GM23248 (cell line): Measurements from ENCODE around the gene NME3. TPM values are rescaled to one million over a fixed set of nuclear protein-coding genes. Genes with fewer than 3 reads are reported as not detected.

Source experiments
- DNase-seq: peaks from one replicate; pipeline ENCODE4 v3.0.0-alpha.2; 2015
- H2AFZ ChIP-seq: fragments of 200-600 bp; sonication (generic); 2 replicates; pipeline ENCODE4 v1.6.1; 2016; ENCODE audit warnings: antibody characterized with exemption
- H3F3A ChIP-seq: fragments of 200-600 bp; sonication (generic); 2 replicates; pipeline ENCODE4 v1.6.1; 2016; ENCODE audit warnings: mild to moderate bottlenecking, antibody characterized with exemption, mixed run types; ENCODE audit not compliant: insufficient read depth
- H3K27ac ChIP-seq: fragments of 200-600 bp; sonication (generic); 2 replicates; pipeline ENCODE4 v1.5.1; 2016; ENCODE audit warnings: mild to moderate bottlenecking
- H3K27me3 ChIP-seq: fragments of 200-600 bp; sonication (generic); replicated peaks from 2 replicates; pipeline ENCODE4 v1.6.1; 2016; ENCODE audit warnings: mild to moderate bottlenecking; ENCODE audit not compliant: insufficient read depth
- H3K36me3 ChIP-seq: fragments of 200-600 bp; sonication (generic); 2 replicates; pipeline ENCODE4 v1.6.1; 2016; ENCODE audit warnings: low read depth, mild to moderate bottlenecking
- H3K4me1 ChIP-seq: fragments of 200-600 bp; sonication (generic); 2 replicates; pipeline ENCODE4 v1.6.1; 2016; ENCODE audit warnings: mild to moderate bottlenecking; ENCODE audit not compliant: insufficient read depth
- H3K4me2 ChIP-seq: fragments of 200-600 bp; sonication (generic); one replicate; pipeline ENCODE4 v1.6.1; 2016; ENCODE audit warnings: mild to moderate bottlenecking; ENCODE audit not compliant: unreplicated experiment
- H3K4me3 ChIP-seq: fragments of 200-600 bp; sonication (generic); 2 replicates; pipeline ENCODE4 v1.5.1; 2016; ENCODE audit warnings: mild to moderate bottlenecking
- H3K79me2 ChIP-seq: fragments of 200-600 bp; sonication (generic); 2 replicates; pipeline ENCODE4 v1.6.1; 2016; ENCODE audit warnings: mild to moderate bottlenecking; ENCODE audit not compliant: insufficient read depth
- H3K9ac ChIP-seq: fragments of 200-600 bp; sonication (generic); 2 replicates; pipeline ENCODE4 v1.6.1; 2016; ENCODE audit warnings: mild to moderate bottlenecking
- H3K9me2 ChIP-seq: fragments of 200-600 bp; sonication (generic); 2 replicates; pipeline ENCODE4 v1.6.1; 2016; ENCODE audit warnings: mixed run types, mild to moderate bottlenecking, moderate library complexity; ENCODE audit not compliant: insufficient read depth
- H3K9me3 ChIP-seq: fragments of 200-600 bp; sonication (generic); one replicate; pipeline ENCODE4 v1.6.1; 2017; ENCODE audit warnings: low read depth
- H4K20me1 ChIP-seq: fragments of 200-600 bp; sonication (generic); 2 replicates; pipeline ENCODE4 v1.6.0; 2016; ENCODE audit not compliant: insufficient read depth
- EZH2 ChIP-seq: fragments of 200-600 bp; sonication (generic); IDR thresholded peaks from 2 replicates; pipeline ENCODE4 v1.6.1; 2018; ENCODE audit warnings: antibody characterized with exemption, mild to moderate bottlenecking; ENCODE audit not compliant: insufficient read depth, poor library complexity, severe bottlenecking
- EZH2phosphoT487 ChIP-seq: fragments of 200-600 bp; sonication (generic); IDR thresholded peaks from 2 replicates; pipeline ENCODE4 v1.6.1; 2018; ENCODE audit warnings: antibody characterized with exemption, moderate library complexity, mild to moderate bottlenecking, low read depth; ENCODE audit not compliant: insufficient read depth
- WGBS, 2 experiments: methylation state at CpG; one replicate each; pipeline ENCODE4 v1.1.6; 2015 to 2017; ENCODE audit warnings: low lambda C conversion rate in 2 of 2, low coverage in 1 of 2; ENCODE audit errors: missing lambda C conversion rate in 2 of 2; 5-methylcytosine and 5-hydroxymethylcytosine counted together
- in situ Hi-C: fragments of 300-500 bp; cut with MboI; formaldehyde crosslinking; loops from 2 replicates; pipeline ENCODE4 v1.15.0; 2020
- polyA plus RNA-seq: library from polyadenylated mRNA; unstranded; fragments of >200 nt; fragmentation: Nextera tagmentation; extraction: Ambion mirVana; gene quantifications from 2 replicates; pipeline ENCODE4 v1.2.1, GENCODE V29; 2016
- total RNA-seq: library from RNA; depleted of rRNA; stranded (reverse); fragments of >200 nt; shearing (Covaris generic); gene quantifications from 2 replicates; pipeline ENCODE4 v1.2.3, GENCODE V29; 2014

The NME3 gene
- total and polyA plus RNA-seq, 2 experiments from 2014 or later: 45.3 to 55.4 TPM

GRCh38 chr16:1779741-1780676, 8.7 kb upstream of the NME3 start:
- Histone ChIP-seq H3K79me2 (peaks cover 49% of the 10 kb centered on the region), H3K4me3 (no peak overlapping the region), H3K27me3 (no peaks in the 10 kb centered on the region), H3K36me3 (no peaks in the 10 kb centered on the region), H3F3A (0 out of 2 replicates have a peak, but pooled peaks cover 8% of the 10 kb centered on the region), H3K27ac (no peak overlapping the region), H4K20me1 (no peaks in the 10 kb centered on the region), H2AFZ (no peak overlapping the region), H3K9me2 (no peaks in the 10 kb centered on the region), H3K4me1 (no peaks in the 10 kb centered on the region), H3K9me3 (no peaks in the 10 kb centered on the region), H3K9ac (no peak overlapping the region), H3K4me2 (no peak overlapping the region)
- no peak for DNase-seq
- in situ Hi-C loops: no loop called here
- 78 to 82% methylated on average over 24 to 27 of the region's 27 CpGs for WGBS, 2 experiments
- no peak for TF ChIP-seq EZH2
- TF ChIP-seq EZH2phosphoT487: no peak

DNA sequence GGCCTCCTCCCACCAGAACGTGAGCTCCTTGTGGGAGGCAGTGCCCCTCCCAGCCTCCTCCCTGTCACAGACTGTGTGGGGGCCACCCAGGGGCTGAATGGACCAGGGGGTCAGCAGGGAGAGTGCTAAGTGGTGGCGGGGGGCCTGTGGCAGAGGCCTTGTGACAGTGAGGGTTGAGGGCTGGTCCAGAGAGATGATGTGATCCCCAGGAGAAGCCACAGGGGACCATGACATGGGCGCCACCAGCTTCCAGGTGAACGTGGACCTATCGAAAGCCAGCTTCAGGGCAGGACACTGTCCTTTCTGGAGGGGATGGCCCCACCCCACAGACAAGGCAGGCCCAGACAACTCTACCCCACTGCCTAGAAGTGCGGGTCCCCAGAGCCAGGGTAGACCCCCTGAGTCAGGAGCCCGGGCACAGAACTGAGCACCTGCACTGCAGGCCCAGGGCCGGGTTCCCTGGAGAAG, 7.9 kb upstream of the NME3 start:
- Histone ChIP-seq H3K4me3 (no peak overlapping the region), H3K79me2 (peaks cover 49% of the 10 kb centered on the region), H2AFZ (no peak overlapping the region), H3K9me2 (no peaks in the 10 kb centered on the region), H3K27ac (no peak overlapping the region), H3F3A (0 out of 2 replicates have a peak, but pooled peaks cover 8% of the 10 kb centered on the region), H3K36me3 (no peaks in the 10 kb centered on the region), H3K9ac (no peak overlapping the region), H3K4me1 (0 out of 2 replicates have a peak, but pooled peaks cover 5% of the 10 kb centered on the region), H3K27me3 (no peaks in the 10 kb centered on the region), H3K4me2 (no peak overlapping the region), H3K9me3 (no peaks in the 10 kb centered on the region), H4K20me1 (no peaks in the 10 kb centered on the region)
- TF ChIP-seq EZH2 (no peak), EZH2phosphoT487 (no peak)
- in situ Hi-C loops: no loop called here
- 77 to 79% methylated on average over 7 to 8 of the region's 8 CpGs for WGBS, 2 experiments
- DNase-seq: no peak

- H2AFZ ChIP-seq: no peak overlapping the region
- no peaks in the 10 kb centered on the region for H3K36me3 ChIP-seq
- 0 out of 2 replicates have a peak, but pooled peaks cover 5% of the 10 kb centered on the region for H3K4me1 ChIP-seq
- H3K27me3 ChIP-seq: no peaks in the 10 kb centered on the region
- in situ Hi-C loops: no loop called here
- DNase-seq: no peak
- no peaks in the 10 kb centered on the region for H3K9me3 ChIP-seq
- H3K79me2 ChIP-seq: peaks cover 47% of the 10 kb centered on the region
- WGBS, 2 experiments: 81 to 87% methylated on average over 28 to 34 of the region's 34 CpGs
- TF ChIP-seq EZH2 (no peak), EZH2phosphoT487 (no peak)
- no peak overlapping the region for H3K9ac ChIP-seq
- H3K9me2 ChIP-seq: no peaks in the 10 kb centered on the region
- H4K20me1 ChIP-seq: no peaks in the 10 kb centered on the region
- H3K27ac ChIP-seq: no peak overlapping the region
- H3K4me3 ChIP-seq: no peak overlapping the region
- H3F3A ChIP-seq: 0 out of 2 replicates have a peak, but pooled peaks cover 8% of the 10 kb centered on the region
- no peak overlapping the region for H3K4me2 ChIP-seq
Measured at GRCh38 chr16:1778200-1779179, 7.1 kb upstream of the NME3 start.
